ENCODE results near the gene SRI.

GRCh38 chr7:88244258-88244657 is 24.4 kb upstream of the SRI start:
- no peak for TF ChIP-seq CTCF (IDR thresholded peaks at IDR 0.05; ENCODE audit: extremely low read depth in 1 of 2, insufficient read depth in 1 of 2, low read depth in 1 of 2, low read length in 2 of 2)
- no peak for TF ChIP-seq EZH2 (IDR thresholded peaks at IDR 0.05; ENCODE audit: borderline replicate concordance, low read depth, low read length, severe bottlenecking)
- TF ChIP-seq POLR2A (IDR thresholded peaks at IDR 0.05; ENCODE audit: low read depth, low read length): no peak
- TF ChIP-seq POLR2AphosphoS5 (IDR thresholded peaks at IDR 0.05; ENCODE audit: insufficient read depth, low read depth, low read length): no peak

Data from endothelial cell of umbilical vein (primary cell).